ENCODE measurements around the gene CD69.

Gene CD69

GRCh38 chr12:9760699-9761418, at the start of gene CD69:
Gene CD69, minus strand, starts transcription at chr12:9760901. Its CDS starts 81 bp downstream, at chr12:9760820.
- Histone ChIP-seq H3K9ac (ENCODE audit: low read length) (no peak within 1 kb of the TSS), H3K4me1 (ENCODE audit: control insufficient read depth, low read depth, low read length) (peaks cover 4% of the 10 kb centered on the region), H3K27ac (ENCODE audit: low read length) (no peak within 1 kb of the TSS), H3K36me3 (ENCODE audit: control insufficient read depth, low read depth, low read length) (no peaks in the 10 kb centered on the region), H3K27me3 (ENCODE audit: control insufficient read depth, insufficient read depth, low read length) (no peaks in the 10 kb centered on the region), H3K4me3 (ENCODE audit: low read length) (no peak within 1 kb of the TSS), H3K9me3 (ENCODE audit: control insufficient read depth, low read depth, low read length) (no peaks in the 10 kb centered on the region)

- Histone ChIP-seq H3K9ac (ENCODE audit: low read length) (no peak overlapping the region), H3K27me3 (ENCODE audit: control insufficient read depth, insufficient read depth, low read length) (no peaks in the 10 kb centered on the region), H3K4me3 (ENCODE audit: low read length) (no peak overlapping the region), H3K27ac (ENCODE audit: low read length) (no peak overlapping the region), H3K9me3 (ENCODE audit: control insufficient read depth, low read depth, low read length) (no peaks in the 10 kb centered on the region), H3K36me3 (ENCODE audit: control insufficient read depth, low read depth, low read length) (no peaks in the 10 kb centered on the region), H3K4me1 (ENCODE audit: control insufficient read depth, low read depth, low read length) (peaks cover 4% of the 10 kb centered on the region)
These were observed 49.2 kb upstream of the CD69 start for GRCh38 chr12:9809866-9810265.

GRCh38 chr12:9809338-9809737, 48.6 kb upstream of the CD69 start:
- no peak overlapping the region for H3K27ac ChIP-seq (ENCODE audit: low read length)
- no peak overlapping the region for H3K4me3 ChIP-seq (ENCODE audit: low read length)
- H3K9me3 ChIP-seq (ENCODE audit: control insufficient read depth, low read depth, low read length): no peaks in the 10 kb centered on the region
- no peaks in the 10 kb centered on the region for H3K36me3 ChIP-seq (ENCODE audit: control insufficient read depth, low read depth, low read length)
- no peaks in the 10 kb centered on the region for H3K27me3 ChIP-seq (ENCODE audit: control insufficient read depth, insufficient read depth, low read length)
- H3K4me1 ChIP-seq (ENCODE audit: control insufficient read depth, low read depth, low read length): peaks cover 4% of the 10 kb centered on the region
- H3K9ac ChIP-seq (ENCODE audit: low read length): no peak overlapping the region

GRCh38 chr12:9808504-9808903, 47.8 kb upstream of the CD69 start:
- Histone ChIP-seq H3K36me3 (ENCODE audit: control insufficient read depth, low read depth, low read length) (no peaks in the 10 kb centered on the region), H3K4me1 (ENCODE audit: control insufficient read depth, low read depth, low read length) (no peaks in the 10 kb centered on the region), H3K27me3 (ENCODE audit: control insufficient read depth, insufficient read depth, low read length) (no peaks in the 10 kb centered on the region), H3K27ac (ENCODE audit: low read length) (no peak overlapping the region), H3K4me3 (ENCODE audit: low read length) (no peak overlapping the region), H3K9ac (ENCODE audit: low read length) (no peak overlapping the region), H3K9me3 (ENCODE audit: control insufficient read depth, low read depth, low read length) (no peaks in the 10 kb centered on the region)

GRCh38 chr12:9806714-9807113, 46.0 kb upstream of the CD69 start:
- Histone ChIP-seq H3K9ac (ENCODE audit: low read length) (no peak overlapping the region), H3K4me1 (ENCODE audit: control insufficient read depth, low read depth, low read length) (no peaks in the 10 kb centered on the region), H3K4me3 (ENCODE audit: low read length) (no peak overlapping the region), H3K27me3 (ENCODE audit: control insufficient read depth, insufficient read depth, low read length) (no peaks in the 10 kb centered on the region), H3K9me3 (ENCODE audit: control insufficient read depth, low read depth, low read length) (no peaks in the 10 kb centered on the region), H3K27ac (ENCODE audit: low read length) (no peak overlapping the region), H3K36me3 (ENCODE audit: control insufficient read depth, low read depth, low read length) (no peaks in the 10 kb centered on the region)

GRCh38 chr12:9805883-9806282, 45.2 kb upstream of the CD69 start:
- Histone ChIP-seq H3K27me3 (ENCODE audit: control insufficient read depth, insufficient read depth, low read length) (no peaks in the 10 kb centered on the region), H3K9ac (ENCODE audit: low read length) (no peak overlapping the region)

GRCh38 chr12:9799961-9800360, 39.3 kb upstream of the CD69 start:
- no peak overlapping the region for H3K27ac ChIP-seq (ENCODE audit: low read length)
- H3K9ac ChIP-seq (ENCODE audit: low read length): no peak overlapping the region
- no peaks in the 10 kb centered on the region for H3K27me3 ChIP-seq (ENCODE audit: control insufficient read depth, insufficient read depth, low read length)
- H3K4me1 ChIP-seq (ENCODE audit: control insufficient read depth, low read depth, low read length): no peaks in the 10 kb centered on the region
- H3K9me3 ChIP-seq (ENCODE audit: control insufficient read depth, low read depth, low read length): no peaks in the 10 kb centered on the region
- no peak overlapping the region for H3K4me3 ChIP-seq (ENCODE audit: low read length)
- no peaks in the 10 kb centered on the region for H3K36me3 ChIP-seq (ENCODE audit: control insufficient read depth, low read depth, low read length)

More at GRCh38 chr12:9805883-9806282, 45.2 kb upstream of the CD69 start:
- no peak overlapping the region for H3K4me3 ChIP-seq (ENCODE audit: low read length)
- H3K4me1 ChIP-seq (ENCODE audit: control insufficient read depth, low read depth, low read length): no peaks in the 10 kb centered on the region
- no peaks in the 10 kb centered on the region for H3K36me3 ChIP-seq (ENCODE audit: control insufficient read depth, low read depth, low read length)
- H3K9me3 ChIP-seq (ENCODE audit: control insufficient read depth, low read depth, low read length): no peaks in the 10 kb centered on the region
- H3K27ac ChIP-seq (ENCODE audit: low read length): no peak overlapping the region

GRCh38 chr12:9797722-9798619, 37.3 kb upstream of the CD69 start:
- no peaks in the 10 kb centered on the region for H3K27me3 ChIP-seq (ENCODE audit: control insufficient read depth, insufficient read depth, low read length)

GRCh38 chr12:9796971-9797370, 36.3 kb upstream of the CD69 start:
- no peak overlapping the region for H3K27ac ChIP-seq (ENCODE audit: low read length)
- H3K27me3 ChIP-seq (ENCODE audit: control insufficient read depth, insufficient read depth, low read length): no peaks in the 10 kb centered on the region
- no peaks in the 10 kb centered on the region for H3K36me3 ChIP-seq (ENCODE audit: control insufficient read depth, low read depth, low read length)
- H3K9me3 ChIP-seq (ENCODE audit: control insufficient read depth, low read depth, low read length): no peaks in the 10 kb centered on the region
- no peak overlapping the region for H3K4me3 ChIP-seq (ENCODE audit: low read length)
- H3K4me1 ChIP-seq (ENCODE audit: control insufficient read depth, low read depth, low read length): no peaks in the 10 kb centered on the region
- no peak overlapping the region for H3K9ac ChIP-seq (ENCODE audit: low read length)

More at GRCh38 chr12:9797722-9798619, 37.3 kb upstream of the CD69 start:
- Histone ChIP-seq H3K4me1 (ENCODE audit: control insufficient read depth, low read depth, low read length) (no peaks in the 10 kb centered on the region), H3K36me3 (ENCODE audit: control insufficient read depth, low read depth, low read length) (no peaks in the 10 kb centered on the region), H3K9ac (ENCODE audit: low read length) (no peak overlapping the region), H3K27ac (ENCODE audit: low read length) (no peak overlapping the region), H3K4me3 (ENCODE audit: low read length) (no peak overlapping the region), H3K9me3 (ENCODE audit: control insufficient read depth, low read depth, low read length) (no peaks in the 10 kb centered on the region)

GRCh38 chr12:9796346-9796745, 35.6 kb upstream of the CD69 start:
- no peak overlapping the region for H3K4me3 ChIP-seq (ENCODE audit: low read length)
- no peaks in the 10 kb centered on the region for H3K36me3 ChIP-seq (ENCODE audit: control insufficient read depth, low read depth, low read length)
- no peaks in the 10 kb centered on the region for H3K27me3 ChIP-seq (ENCODE audit: control insufficient read depth, insufficient read depth, low read length)
- no peak overlapping the region for H3K27ac ChIP-seq (ENCODE audit: low read length)
- H3K4me1 ChIP-seq (ENCODE audit: control insufficient read depth, low read depth, low read length): no peaks in the 10 kb centered on the region
- no peaks in the 10 kb centered on the region for H3K9me3 ChIP-seq (ENCODE audit: control insufficient read depth, low read depth, low read length)
- H3K9ac ChIP-seq (ENCODE audit: low read length): no peak overlapping the region

- Histone ChIP-seq H3K4me3 (ENCODE audit: low read length) (no peak overlapping the region), H3K9me3 (ENCODE audit: control insufficient read depth, low read depth, low read length) (no peaks in the 10 kb centered on the region), H3K27me3 (ENCODE audit: control insufficient read depth, insufficient read depth, low read length) (no peaks in the 10 kb centered on the region), H3K4me1 (ENCODE audit: control insufficient read depth, low read depth, low read length) (no peaks in the 10 kb centered on the region), H3K9ac (ENCODE audit: low read length) (no peak overlapping the region), H3K36me3 (ENCODE audit: control insufficient read depth, low read depth, low read length) (no peaks in the 10 kb centered on the region), H3K27ac (ENCODE audit: low read length) (no peak overlapping the region)
These were observed 35.2 kb upstream of the CD69 start for GRCh38 chr12:9795945-9796344.
